Measurements from ENCODE around the gene TH.
"Not testable (repeated sequence)": the region's sequence is repeated elsewhere in the genome, so short reads cannot be mapped to it uniquely, and the experiment has no call there.

The TH gene

GRCh38 chr11:2178055-2178773, 6.6 kb upstream of the TH start:
- H3K27ac ChIP-seq (ENCODE audit: low read length); H3K9me3 ChIP-seq (ENCODE audit: insufficient read depth, low read depth, low read length); H3K4me3 ChIP-seq (ENCODE audit: low read length); H3K9ac ChIP-seq (ENCODE audit: low read depth, low read length); H3K36me3 ChIP-seq (ENCODE audit: insufficient read depth, low read depth, low read length); H3K4me1 ChIP-seq (ENCODE audit: insufficient read depth, low read length); H3K27me3 ChIP-seq (ENCODE audit: insufficient read depth, low read length): not testable (repeated sequence)

GRCh38 chr11:2177076-2177475, 5.5 kb upstream of the TH start:
- Histone ChIP-seq H3K27ac (ENCODE audit: low read length) (no peak overlapping the region), H3K27me3 (ENCODE audit: insufficient read depth, low read length) (no peaks in the 10 kb centered on the region), H3K4me3 (ENCODE audit: low read length) (no peak overlapping the region), H3K4me1 (ENCODE audit: insufficient read depth, low read length) (no peaks in the 10 kb centered on the region), H3K36me3 (ENCODE audit: insufficient read depth, low read depth, low read length) (no peaks in the 10 kb centered on the region), H3K9ac (ENCODE audit: low read depth, low read length) (no peak overlapping the region), H3K9me3 (ENCODE audit: insufficient read depth, low read depth, low read length) (no peaks in the 10 kb centered on the region)

GRCh38 chr11:2176389-2176900, 4.8 kb upstream of the TH start:
- Histone ChIP-seq H3K27me3 (ENCODE audit: insufficient read depth, low read length) (no peaks in the 10 kb centered on the region), H3K27ac (ENCODE audit: low read length) (no peak overlapping the region), H3K9me3 (ENCODE audit: insufficient read depth, low read depth, low read length) (no peaks in the 10 kb centered on the region), H3K4me1 (ENCODE audit: insufficient read depth, low read length) (no peaks in the 10 kb centered on the region), H3K4me3 (ENCODE audit: low read length) (no peak overlapping the region), H3K9ac (ENCODE audit: low read depth, low read length) (no peak overlapping the region), H3K36me3 (ENCODE audit: insufficient read depth, low read depth, low read length) (no peaks in the 10 kb centered on the region)

- H3K9ac ChIP-seq (ENCODE audit: low read depth, low read length), result no peak overlapping the region
- no peak overlapping the region for H3K27ac ChIP-seq (ENCODE audit: low read length)
- no peak overlapping the region for H3K4me3 ChIP-seq (ENCODE audit: low read length)
- H3K36me3 ChIP-seq (ENCODE audit: insufficient read depth, low read depth, low read length), result no peaks in the 10 kb centered on the region
- H3K9me3 ChIP-seq (ENCODE audit: insufficient read depth, low read depth, low read length), result no peaks in the 10 kb centered on the region
- no peaks in the 10 kb centered on the region for H3K27me3 ChIP-seq (ENCODE audit: insufficient read depth, low read length)
- no peaks in the 10 kb centered on the region for H3K4me1 ChIP-seq (ENCODE audit: insufficient read depth, low read length)
These were observed 4.0 kb upstream of the TH start for GRCh38 chr11:2175659-2176058.

GRCh38 chr11:2174361-2174760, 2.7 kb upstream of the TH start:
- Histone ChIP-seq H3K4me1 (ENCODE audit: insufficient read depth, low read length) (no peaks in the 10 kb centered on the region), H3K9ac (ENCODE audit: low read depth, low read length) (no peak overlapping the region), H3K27ac (ENCODE audit: low read length) (no peak overlapping the region), H3K27me3 (ENCODE audit: insufficient read depth, low read length) (no peaks in the 10 kb centered on the region), H3K9me3 (ENCODE audit: insufficient read depth, low read depth, low read length) (no peaks in the 10 kb centered on the region), H3K4me3 (ENCODE audit: low read length) (no peak overlapping the region), H3K36me3 (ENCODE audit: insufficient read depth, low read depth, low read length) (no peaks in the 10 kb centered on the region)

- H3K4me3 ChIP-seq (ENCODE audit: low read length), result no peak overlapping the region
- no peak overlapping the region for H3K27ac ChIP-seq (ENCODE audit: low read length)
- H3K9me3 ChIP-seq (ENCODE audit: insufficient read depth, low read depth, low read length), result no peaks in the 10 kb centered on the region
- H3K9ac ChIP-seq (ENCODE audit: low read depth, low read length), result no peak overlapping the region
- H3K4me1 ChIP-seq (ENCODE audit: insufficient read depth, low read length), result no peaks in the 10 kb centered on the region
- no peaks in the 10 kb centered on the region for H3K27me3 ChIP-seq (ENCODE audit: insufficient read depth, low read length)
- no peaks in the 10 kb centered on the region for H3K36me3 ChIP-seq (ENCODE audit: insufficient read depth, low read depth, low read length)
These were observed 2.1 kb upstream of the TH start for GRCh38 chr11:2173761-2174160.

- no peak overlapping the region for H3K9ac ChIP-seq (ENCODE audit: low read depth, low read length)
- H3K9me3 ChIP-seq (ENCODE audit: insufficient read depth, low read depth, low read length), result no peaks in the 10 kb centered on the region
- no peaks in the 10 kb centered on the region for H3K36me3 ChIP-seq (ENCODE audit: insufficient read depth, low read depth, low read length)
- no peak overlapping the region for H3K27ac ChIP-seq (ENCODE audit: low read length)
- no peak overlapping the region for H3K4me3 ChIP-seq (ENCODE audit: low read length)
- no peaks in the 10 kb centered on the region for H3K4me1 ChIP-seq (ENCODE audit: insufficient read depth, low read length)
- no peaks in the 10 kb centered on the region for H3K27me3 ChIP-seq (ENCODE audit: insufficient read depth, low read length)
These were observed 1.6 kb upstream of the TH start for GRCh38 chr11:2173150-2173693.

- Histone ChIP-seq H3K27me3 (ENCODE audit: insufficient read depth, low read length) (no peaks in the 10 kb centered on the region), H3K36me3 (ENCODE audit: insufficient read depth, low read depth, low read length) (no peaks in the 10 kb centered on the region), H3K27ac (ENCODE audit: low read length) (no peak overlapping the region), H3K9me3 (ENCODE audit: insufficient read depth, low read depth, low read length) (no peaks in the 10 kb centered on the region), H3K9ac (ENCODE audit: low read depth, low read length) (no peak overlapping the region), H3K4me1 (ENCODE audit: insufficient read depth, low read length) (no peaks in the 10 kb centered on the region), H3K4me3 (ENCODE audit: low read length) (no peak overlapping the region)
These were observed 1.1 kb upstream of the TH start for GRCh38 chr11:2172676-2173075.

- Histone ChIP-seq H3K9ac (ENCODE audit: low read depth, low read length) (no peak overlapping the region), H3K36me3 (ENCODE audit: insufficient read depth, low read depth, low read length) (no peaks in the 10 kb centered on the region), H3K27me3 (ENCODE audit: insufficient read depth, low read length) (peaks cover 15% of the 10 kb centered on the region; the same call in 1 of the 2 replicates), H3K4me3 (ENCODE audit: low read length) (no peak overlapping the region), H3K4me1 (ENCODE audit: insufficient read depth, low read length) (no peaks in the 10 kb centered on the region), H3K9me3 (ENCODE audit: insufficient read depth, low read depth, low read length) (no peaks in the 10 kb centered on the region), H3K27ac (ENCODE audit: low read length) (no peak overlapping the region)
These were observed 1.7 kb downstream of the TH start for GRCh38 chr11:2169626-2170570.

- Histone ChIP-seq H3K27ac (ENCODE audit: low read length) (no peak overlapping the region), H3K4me1 (ENCODE audit: insufficient read depth, low read length) (no peaks in the 10 kb centered on the region), H3K9me3 (ENCODE audit: insufficient read depth, low read depth, low read length) (no peaks in the 10 kb centered on the region), H3K9ac (ENCODE audit: low read depth, low read length) (no peak overlapping the region), H3K27me3 (ENCODE audit: insufficient read depth, low read length) (peaks cover 15% of the 10 kb centered on the region; the same call in 1 of the 2 replicates), H3K36me3 (ENCODE audit: insufficient read depth, low read depth, low read length) (no peaks in the 10 kb centered on the region), H3K4me3 (ENCODE audit: low read length) (no peak overlapping the region)
These were observed 2.6 kb downstream of the TH start for GRCh38 chr11:2169005-2169378.

GRCh38 chr11:2168286-2169004, 3.2 kb downstream of the TH start:
- Histone ChIP-seq H3K9me3 (ENCODE audit: insufficient read depth, low read depth, low read length) (no peaks in the 10 kb centered on the region), H3K9ac (ENCODE audit: low read depth, low read length) (no peak overlapping the region), H3K4me3 (ENCODE audit: low read length) (no peak overlapping the region), H3K27ac (ENCODE audit: low read length) (no peak overlapping the region), H3K36me3 (ENCODE audit: insufficient read depth, low read depth, low read length) (no peaks in the 10 kb centered on the region), H3K4me1 (ENCODE audit: insufficient read depth, low read length) (no peaks in the 10 kb centered on the region), H3K27me3 (ENCODE audit: insufficient read depth, low read length) (peaks cover 15% of the 10 kb centered on the region; the same call in 1 of the 2 replicates)

Measured in iPS-20b (cell line).